ENCODE data around the gene SOWAHC.
"Not testable (repeated sequence)": the region's sequence is repeated elsewhere in the genome, so short reads cannot be mapped to it uniquely, and the experiment has no call there.

SOWAHC gene

DNA sequence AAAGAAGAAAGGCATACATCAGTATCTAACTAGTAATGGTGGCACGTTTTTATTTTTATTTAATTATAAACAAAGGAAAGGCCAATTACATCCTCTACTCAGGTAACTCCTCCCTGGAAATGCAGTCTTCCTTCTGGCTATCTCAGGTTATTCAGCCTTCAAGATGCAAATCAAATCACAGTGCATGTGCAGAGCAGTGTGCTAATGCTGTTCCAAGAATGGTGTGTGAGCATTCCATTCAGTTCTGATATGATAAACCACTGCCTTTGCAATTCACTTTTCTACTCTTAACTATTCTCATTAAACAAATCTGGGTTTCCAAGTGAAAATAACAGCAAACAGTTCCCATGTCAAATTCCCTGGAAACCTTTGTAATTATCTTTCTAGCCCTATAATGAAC is 38.8 kb upstream of the SOWAHC start:
- Histone ChIP-seq H3K4me1 (ENCODE audit: control insufficient read depth, insufficient read depth, low read length) (no peaks in the 10 kb centered on the region), H3K9me3 (ENCODE audit: control insufficient read depth, insufficient read depth, low read depth, low read length) (no peaks in the 10 kb centered on the region), H3K4me3 (ENCODE audit: low read depth, low read length) (no peak overlapping the region), H3K36me3 (ENCODE audit: control insufficient read depth in 2 of 2, insufficient read depth in 1 of 2, low read length in 2 of 2) (peaks cover 0 to 5% of the 10 kb centered on the region in 2 experiments; a peak in 2 of 3 replicates), H3K27ac (ENCODE audit: extremely low read depth, low read depth, low read length) (no peak overlapping the region)
- ChIA-PET CTCF (interaction anchor here (3.3 kb wide), 1 partner anchor 30 kb away, joined by 13 read pairs; no protein-coding TSS in a partner anchor), POLR2A (no interaction called here)
- TF ChIP-seq SCRT2 (tag by site-specific recombination; IDR thresholded peaks at IDR 0.05) = no peak
- TF ChIP-seq, protein P1, sequence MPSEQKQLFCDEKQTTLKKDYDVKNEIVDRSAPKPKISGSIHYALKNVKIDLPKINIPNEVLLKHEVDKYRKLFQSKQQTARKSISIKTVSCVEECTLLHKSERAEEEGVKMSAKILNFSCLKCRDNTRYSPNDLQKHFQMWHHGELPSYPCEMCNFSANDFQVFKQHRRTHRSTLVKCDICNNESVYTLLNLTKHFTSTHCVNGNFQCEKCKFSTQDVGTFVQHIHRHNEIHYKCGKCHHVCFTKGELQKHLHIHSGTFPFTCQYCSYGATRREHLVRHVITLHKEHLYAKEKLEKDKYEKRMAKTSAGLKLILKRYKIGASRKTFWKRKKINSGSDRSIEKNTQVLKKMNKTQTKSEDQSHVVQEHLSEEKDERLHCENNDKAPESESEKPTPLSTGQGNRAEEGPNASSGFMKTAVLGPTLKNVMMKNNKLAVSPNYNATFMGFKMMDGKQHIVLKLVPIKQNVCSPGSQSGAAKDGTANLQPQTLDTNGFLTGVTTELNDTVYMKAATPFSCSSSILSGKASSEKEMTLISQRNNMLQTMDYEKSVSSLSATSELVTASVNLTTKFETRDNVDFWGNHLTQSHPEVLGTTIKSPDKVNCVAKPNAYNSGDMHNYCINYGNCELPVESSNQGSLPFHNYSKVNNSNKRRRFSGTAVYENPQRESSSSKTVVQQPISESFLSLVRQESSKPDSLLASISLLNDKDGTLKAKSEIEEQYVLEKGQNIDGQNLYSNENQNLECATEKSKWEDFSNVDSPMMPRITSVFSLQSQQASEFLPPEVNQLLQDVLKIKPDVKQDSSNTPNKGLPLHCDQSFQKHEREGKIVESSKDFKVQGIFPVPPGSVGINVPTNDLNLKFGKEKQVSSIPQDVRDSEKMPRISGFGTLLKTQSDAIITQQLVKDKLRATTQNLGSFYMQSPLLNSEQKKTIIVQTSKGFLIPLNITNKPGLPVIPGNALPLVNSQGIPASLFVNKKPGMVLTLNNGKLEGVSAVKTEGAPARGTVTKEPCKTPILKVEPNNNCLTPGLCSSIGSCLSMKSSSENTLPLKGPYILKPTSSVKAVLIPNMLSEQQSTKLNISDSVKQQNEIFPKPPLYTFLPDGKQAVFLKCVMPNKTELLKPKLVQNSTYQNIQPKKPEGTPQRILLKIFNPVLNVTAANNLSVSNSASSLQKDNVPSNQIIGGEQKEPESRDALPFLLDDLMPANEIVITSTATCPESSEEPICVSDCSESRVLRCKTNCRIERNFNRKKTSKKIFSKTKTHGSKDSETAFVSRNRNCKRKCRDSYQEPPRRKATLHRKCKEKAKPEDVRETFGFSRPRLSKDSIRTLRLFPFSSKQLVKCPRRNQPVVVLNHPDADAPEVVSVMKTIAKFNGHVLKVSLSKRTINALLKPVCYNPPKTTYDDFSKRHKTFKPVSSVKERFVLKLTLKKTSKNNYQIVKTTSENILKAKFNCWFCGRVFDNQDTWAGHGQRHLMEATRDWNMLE (tag by site-specific recombination; conservative IDR thresholded peaks at IDR 0.05; ENCODE audit: low read depth) = no peak
- TF ChIP-seq ZSCAN16 (tag by site-specific recombination; IDR thresholded peaks at IDR 0.05) = no peak
- TF ChIP-seq, protein P2, sequence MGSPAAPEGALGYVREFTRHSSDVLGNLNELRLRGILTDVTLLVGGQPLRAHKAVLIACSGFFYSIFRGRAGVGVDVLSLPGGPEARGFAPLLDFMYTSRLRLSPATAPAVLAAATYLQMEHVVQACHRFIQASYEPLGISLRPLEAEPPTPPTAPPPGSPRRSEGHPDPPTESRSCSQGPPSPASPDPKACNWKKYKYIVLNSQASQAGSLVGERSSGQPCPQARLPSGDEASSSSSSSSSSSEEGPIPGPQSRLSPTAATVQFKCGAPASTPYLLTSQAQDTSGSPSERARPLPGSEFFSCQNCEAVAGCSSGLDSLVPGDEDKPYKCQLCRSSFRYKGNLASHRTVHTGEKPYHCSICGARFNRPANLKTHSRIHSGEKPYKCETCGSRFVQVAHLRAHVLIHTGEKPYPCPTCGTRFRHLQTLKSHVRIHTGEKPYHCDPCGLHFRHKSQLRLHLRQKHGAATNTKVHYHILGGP (tag by site-specific recombination; IDR thresholded peaks at IDR 0.05) = no peak
- TF ChIP-seq, protein P3, sequence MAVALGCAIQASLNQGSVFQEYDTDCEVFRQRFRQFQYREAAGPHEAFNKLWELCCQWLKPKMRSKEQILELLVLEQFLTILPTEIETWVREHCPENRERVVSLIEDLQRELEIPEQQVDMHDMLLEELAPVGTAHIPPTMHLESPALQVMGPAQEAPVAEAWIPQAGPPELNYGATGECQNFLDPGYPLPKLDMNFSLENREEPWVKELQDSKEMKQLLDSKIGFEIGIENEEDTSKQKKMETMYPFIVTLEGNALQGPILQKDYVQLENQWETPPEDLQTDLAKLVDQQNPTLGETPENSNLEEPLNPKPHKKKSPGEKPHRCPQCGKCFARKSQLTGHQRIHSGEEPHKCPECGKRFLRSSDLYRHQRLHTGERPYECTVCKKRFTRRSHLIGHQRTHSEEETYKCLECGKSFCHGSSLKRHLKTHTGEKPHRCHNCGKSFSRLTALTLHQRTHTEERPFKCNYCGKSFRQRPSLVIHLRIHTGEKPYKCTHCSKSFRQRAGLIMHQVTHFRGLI (tag by site-specific recombination; IDR thresholded peaks at IDR 0.05) = no peak
- no peak for TF ChIP-seq ZFP3 (tag by site-specific recombination; IDR thresholded peaks at IDR 0.05; ENCODE audit: low read depth)
- TF ChIP-seq ZNF558 (tag by site-specific recombination; IDR thresholded peaks at IDR 0.05) = no peak
- no peak for TF ChIP-seq ZIC2 (tag by site-specific recombination; IDR thresholded peaks at IDR 0.05)
- TF ChIP-seq, protein P4, sequence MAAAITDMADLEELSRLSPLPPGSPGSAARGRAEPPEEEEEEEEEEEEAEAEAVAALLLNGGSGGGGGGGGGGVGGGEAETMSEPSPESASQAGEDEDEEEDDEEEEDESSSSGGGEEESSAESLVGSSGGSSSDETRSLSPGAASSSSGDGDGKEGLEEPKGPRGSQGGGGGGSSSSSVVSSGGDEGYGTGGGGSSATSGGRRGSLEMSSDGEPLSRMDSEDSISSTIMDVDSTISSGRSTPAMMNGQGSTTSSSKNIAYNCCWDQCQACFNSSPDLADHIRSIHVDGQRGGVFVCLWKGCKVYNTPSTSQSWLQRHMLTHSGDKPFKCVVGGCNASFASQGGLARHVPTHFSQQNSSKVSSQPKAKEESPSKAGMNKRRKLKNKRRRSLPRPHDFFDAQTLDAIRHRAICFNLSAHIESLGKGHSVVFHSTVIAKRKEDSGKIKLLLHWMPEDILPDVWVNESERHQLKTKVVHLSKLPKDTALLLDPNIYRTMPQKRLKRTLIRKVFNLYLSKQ (tag by site-specific recombination; IDR thresholded peaks at IDR 0.05; ENCODE audit: borderline replicate concordance) = no peak
- TF ChIP-seq KLF16 (tag by site-specific recombination; IDR thresholded peaks at IDR 0.05) = no peak
- no peak for TF ChIP-seq ZEB2 (tag by site-specific recombination; IDR thresholded peaks at IDR 0.05)
- TF ChIP-seq FEZF1 (tag by site-specific recombination; IDR thresholded peaks at IDR 0.05) = no peak
- TF ChIP-seq, protein P5, sequence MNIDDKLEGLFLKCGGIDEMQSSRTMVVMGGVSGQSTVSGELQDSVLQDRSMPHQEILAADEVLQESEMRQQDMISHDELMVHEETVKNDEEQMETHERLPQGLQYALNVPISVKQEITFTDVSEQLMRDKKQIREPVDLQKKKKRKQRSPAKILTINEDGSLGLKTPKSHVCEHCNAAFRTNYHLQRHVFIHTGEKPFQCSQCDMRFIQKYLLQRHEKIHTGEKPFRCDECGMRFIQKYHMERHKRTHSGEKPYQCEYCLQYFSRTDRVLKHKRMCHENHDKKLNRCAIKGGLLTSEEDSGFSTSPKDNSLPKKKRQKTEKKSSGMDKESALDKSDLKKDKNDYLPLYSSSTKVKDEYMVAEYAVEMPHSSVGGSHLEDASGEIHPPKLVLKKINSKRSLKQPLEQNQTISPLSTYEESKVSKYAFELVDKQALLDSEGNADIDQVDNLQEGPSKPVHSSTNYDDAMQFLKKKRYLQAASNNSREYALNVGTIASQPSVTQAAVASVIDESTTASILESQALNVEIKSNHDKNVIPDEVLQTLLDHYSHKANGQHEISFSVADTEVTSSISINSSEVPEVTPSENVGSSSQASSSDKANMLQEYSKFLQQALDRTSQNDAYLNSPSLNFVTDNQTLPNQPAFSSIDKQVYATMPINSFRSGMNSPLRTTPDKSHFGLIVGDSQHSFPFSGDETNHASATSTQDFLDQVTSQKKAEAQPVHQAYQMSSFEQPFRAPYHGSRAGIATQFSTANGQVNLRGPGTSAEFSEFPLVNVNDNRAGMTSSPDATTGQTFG (tag by site-specific recombination; IDR thresholded peaks at IDR 0.05; ENCODE audit: borderline replicate concordance) = no peak
- no peak for TF ChIP-seq KLF7 (tag by site-specific recombination; IDR thresholded peaks at IDR 0.05; ENCODE audit: borderline replicate concordance)
- TF ChIP-seq, protein P6, sequence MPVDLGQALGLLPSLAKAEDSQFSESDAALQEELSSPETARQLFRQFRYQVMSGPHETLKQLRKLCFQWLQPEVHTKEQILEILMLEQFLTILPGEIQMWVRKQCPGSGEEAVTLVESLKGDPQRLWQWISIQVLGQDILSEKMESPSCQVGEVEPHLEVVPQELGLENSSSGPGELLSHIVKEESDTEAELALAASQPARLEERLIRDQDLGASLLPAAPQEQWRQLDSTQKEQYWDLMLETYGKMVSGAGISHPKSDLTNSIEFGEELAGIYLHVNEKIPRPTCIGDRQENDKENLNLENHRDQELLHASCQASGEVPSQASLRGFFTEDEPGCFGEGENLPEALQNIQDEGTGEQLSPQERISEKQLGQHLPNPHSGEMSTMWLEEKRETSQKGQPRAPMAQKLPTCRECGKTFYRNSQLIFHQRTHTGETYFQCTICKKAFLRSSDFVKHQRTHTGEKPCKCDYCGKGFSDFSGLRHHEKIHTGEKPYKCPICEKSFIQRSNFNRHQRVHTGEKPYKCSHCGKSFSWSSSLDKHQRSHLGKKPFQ (tag by site-specific recombination; IDR thresholded peaks at IDR 0.05) = no peak
- no peak for TF ChIP-seq ZNF670 (tag by site-specific recombination; IDR thresholded peaks at IDR 0.05; ENCODE audit: low read depth)
- TF ChIP-seq ZNF354C (tag by site-specific recombination; IDR thresholded peaks at IDR 0.05; ENCODE audit: borderline replicate concordance, low read depth) = no peak

DNA sequence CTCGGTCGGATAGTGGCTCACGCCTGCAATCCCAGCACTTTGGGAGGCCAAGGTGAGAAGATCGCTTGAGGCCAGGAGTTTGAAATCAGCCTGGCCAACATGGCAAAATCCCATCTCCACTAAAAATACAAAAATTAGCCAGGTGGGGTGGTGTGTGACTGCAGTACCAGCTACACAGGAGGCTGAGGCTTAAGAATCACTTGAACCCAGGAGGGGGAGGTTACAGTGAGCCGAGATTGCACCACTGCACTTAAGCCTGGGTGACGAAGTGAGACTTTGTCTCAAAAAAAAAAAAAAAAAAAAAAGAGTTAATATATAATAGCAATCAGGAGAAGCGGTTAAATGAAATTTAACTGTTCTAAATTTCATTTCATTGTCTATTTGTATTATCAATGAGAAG is 36.5 kb upstream of the SOWAHC start:
- H3K36me3 ChIP-seq (ENCODE audit: control insufficient read depth in 2 of 2, insufficient read depth in 1 of 2, low read length in 2 of 2); H3K27ac ChIP-seq (ENCODE audit: extremely low read depth, low read depth, low read length); H3K9me3 ChIP-seq (ENCODE audit: control insufficient read depth, insufficient read depth, low read depth, low read length); CTCF ChIA-PET; H3K4me3 ChIP-seq (ENCODE audit: low read depth, low read length); POLR2A ChIA-PET; H3K4me1 ChIP-seq (ENCODE audit: control insufficient read depth, insufficient read depth, low read length): not testable (repeated sequence)

Data from HEK293 (cell line).